Mesendoderm (in vitro differentiated cells): ENCODE results near the gene MAN2B2.

Experiments used
- DNase-seq: peaks from one replicate; pipeline ENCODE4 v3.0.0; 2013
- H2AK5ac ChIP-seq: 2 replicates; pipeline ENCODE4 v1.6.1; 2013; ENCODE audit warnings: low read length, inconsistent platforms
- H2BK120ac ChIP-seq: 2 replicates; pipeline ENCODE4 v1.6.1; 2013; ENCODE audit warnings: low read depth, mild to moderate bottlenecking, low read length, moderate library complexity, mixed read lengths
- H2BK15ac ChIP-seq: replicated peaks from 2 replicates; pipeline ENCODE4 v1.6.1; 2013; ENCODE audit warnings: low read depth, mild to moderate bottlenecking, moderate library complexity
- H2BK5ac ChIP-seq: 2 replicates; pipeline ENCODE4 v1.6.1; 2013; ENCODE audit warnings: low read length, inconsistent platforms
- H3K18ac ChIP-seq: 2 replicates; pipeline ENCODE4 v1.6.1; 2013; ENCODE audit warnings: mild to moderate bottlenecking, low read length, mixed read lengths
- H3K23ac ChIP-seq: one replicate; pipeline ENCODE4 v1.6.1; 2013; ENCODE audit warnings: low read length
- H3K27ac ChIP-seq: 2 replicates; pipeline ENCODE4 v1.5.1; 2013; ENCODE audit warnings: low read depth, mild to moderate bottlenecking, inconsistent platforms, low read length, moderate library complexity
- H3K27me3 ChIP-seq: 2 replicates; pipeline ENCODE4 v1.6.1; 2013; ENCODE audit warnings: low read length, control low read depth, mild to moderate bottlenecking, inconsistent platforms; ENCODE audit not compliant: insufficient read depth, poor library complexity
- H3K36me3 ChIP-seq: 2 replicates; pipeline ENCODE4 v1.6.1; 2013; ENCODE audit warnings: low read length, inconsistent platforms; ENCODE audit not compliant: control insufficient read depth, insufficient read depth
- H3K4ac ChIP-seq: one replicate; pipeline ENCODE4 v1.6.1; 2013; ENCODE audit warnings: low read depth, mild to moderate bottlenecking, low read length, moderate library complexity
- H3K4me1 ChIP-seq: 2 replicates; pipeline ENCODE4 v1.6.1; 2013; ENCODE audit warnings: low read depth, low read length, inconsistent platforms; ENCODE audit not compliant: control insufficient read depth
- H3K4me2 ChIP-seq: 2 replicates; pipeline ENCODE4 v1.6.1; 2013; ENCODE audit warnings: low read length
- H3K4me3 ChIP-seq: 2 replicates; pipeline ENCODE4 v1.5.1; 2013; ENCODE audit warnings: mild to moderate bottlenecking, low read length
- H3K56ac ChIP-seq: one replicate; pipeline ENCODE4 v1.6.1; 2013; ENCODE audit warnings: low read length
- H3K79me1 ChIP-seq: 2 replicates; pipeline ENCODE4 v1.6.1; 2013; ENCODE audit warnings: low read length, inconsistent platforms
- H3K79me2 ChIP-seq: 2 replicates; pipeline ENCODE4 v1.6.1; 2013; ENCODE audit warnings: mild to moderate bottlenecking, low read length; ENCODE audit not compliant: control insufficient read depth, insufficient read depth
- H3K9ac ChIP-seq: 2 replicates; pipeline ENCODE4 v1.6.1; 2013; ENCODE audit warnings: low read length, inconsistent platforms
- H4K5ac ChIP-seq: one replicate; pipeline ENCODE4 v1.6.1; 2013; ENCODE audit warnings: low read length
- H4K8ac ChIP-seq: one replicate; pipeline ENCODE4 v1.6.1; 2013; ENCODE audit warnings: low read depth, mild to moderate bottlenecking, control low read depth, low read length, moderate library complexity
- WGBS: extraction: QIAGEN DNeasy Blood & Tissue Kit; methylation state at CpG from one replicate; pipeline ENCODE4 v1.1.7; 2013; ENCODE audit warnings: low lambda C conversion rate, missing lambda C conversion rate; ENCODE audit not compliant: insufficient coverage; ENCODE audit errors: extremely low coverage; 5-methylcytosine and 5-hydroxymethylcytosine counted together

MAN2B2 gene

GRCh38 chr4:6620891-6621555 lies 46.0 kb downstream of the MAN2B2 start:
- Histone ChIP-seq H3K23ac (no peak overlapping the region), H3K4me3 (no peak overlapping the region), H2BK15ac (no peak overlapping the region), H3K4me1 (no peaks in the 10 kb centered on the region), H3K27me3 (no peaks in the 10 kb centered on the region), H4K8ac (no peak overlapping the region), H3K36me3 (no peaks in the 10 kb centered on the region), H3K4ac (no peak overlapping the region), H2BK5ac (no peak overlapping the region), H3K27ac (no peak overlapping the region), H3K4me2 (no peak overlapping the region), H2BK120ac (no peak overlapping the region), H2AK5ac (no peak overlapping the region), H3K79me1 (no peaks in the 10 kb centered on the region), H3K79me2 (no peaks in the 10 kb centered on the region), H3K18ac (no peak overlapping the region), H3K56ac (no peak overlapping the region), H3K9ac (no peak overlapping the region), H4K5ac (no peak overlapping the region)
- DNase-seq = peak; percentile 7
- WGBS = no CpG with 5 or more reads among the region's 10 CpGs

- WGBS = no CpG with 5 or more reads among the region's 13 CpGs
Measured at GRCh38 chr4:6621556-6621927, 46.6 kb downstream of the MAN2B2 start.

GRCh38 chr4:6622744-6623143 lies 47.8 kb downstream of the MAN2B2 start:
- Histone ChIP-seq H3K27me3 (no peaks in the 10 kb centered on the region), H2AK5ac (no peak overlapping the region), H3K56ac (no peak overlapping the region), H4K8ac (no peak overlapping the region), H3K4me3 (no peak overlapping the region), H2BK5ac (no peak overlapping the region), H3K79me2 (no peaks in the 10 kb centered on the region), H3K9ac (no peak overlapping the region), H3K4me2 (no peak overlapping the region), H3K36me3 (no peaks in the 10 kb centered on the region), H3K79me1 (no peaks in the 10 kb centered on the region), H3K23ac (no peak overlapping the region), H4K5ac (no peak overlapping the region), H3K18ac (no peak overlapping the region), H2BK120ac (no peak overlapping the region), H2BK15ac (no peak overlapping the region), H3K4me1 (no peaks in the 10 kb centered on the region), H3K4ac (no peak overlapping the region), H3K27ac (no peak overlapping the region)
- no peak for DNase-seq
- WGBS = no CpG with 5 or more reads among the region's 2 CpGs

More at GRCh38 chr4:6621556-6621927, 46.6 kb downstream of the MAN2B2 start:
- no peaks in the 10 kb centered on the region for H3K36me3 ChIP-seq
- H3K23ac ChIP-seq = no peak overlapping the region
- no peak overlapping the region for H4K8ac ChIP-seq
- H3K4ac ChIP-seq = no peak overlapping the region
- no peak overlapping the region for H2BK120ac ChIP-seq
- no peak overlapping the region for H3K4me2 ChIP-seq
- no peak overlapping the region for H3K18ac ChIP-seq
- H3K27me3 ChIP-seq = no peaks in the 10 kb centered on the region
- no peaks in the 10 kb centered on the region for H3K79me2 ChIP-seq
- H3K27ac ChIP-seq = no peak overlapping the region
- DNase-seq = no peak
- no peak overlapping the region for H2BK5ac ChIP-seq
- H2BK15ac ChIP-seq = no peak overlapping the region
- H2AK5ac ChIP-seq = no peak overlapping the region
- no peak overlapping the region for H3K4me3 ChIP-seq
- no peak overlapping the region for H3K9ac ChIP-seq
- H3K79me1 ChIP-seq = no peaks in the 10 kb centered on the region
- H3K56ac ChIP-seq = no peak overlapping the region
- H3K4me1 ChIP-seq = no peaks in the 10 kb centered on the region
- H4K5ac ChIP-seq = no peak overlapping the region

- no peak overlapping the region for H3K4ac ChIP-seq
- no peak overlapping the region for H3K4me3 ChIP-seq
- H3K27me3 ChIP-seq = no peaks in the 10 kb centered on the region
- H2BK5ac ChIP-seq = no peak overlapping the region
- no peak overlapping the region for H3K4me2 ChIP-seq
- no peaks in the 10 kb centered on the region for H3K79me2 ChIP-seq
- H4K8ac ChIP-seq = no peak overlapping the region
- no peak overlapping the region for H2BK15ac ChIP-seq
- no peaks in the 10 kb centered on the region for H3K79me1 ChIP-seq
- no peak overlapping the region for H4K5ac ChIP-seq
- no peak overlapping the region for H3K9ac ChIP-seq
- WGBS = no CpG with 5 or more reads among the region's 9 CpGs
- no peak overlapping the region for H3K27ac ChIP-seq
- no peaks in the 10 kb centered on the region for H3K36me3 ChIP-seq
- no peak for DNase-seq
- no peak overlapping the region for H2AK5ac ChIP-seq
- no peak overlapping the region for H2BK120ac ChIP-seq
- H3K23ac ChIP-seq = no peak overlapping the region
- H3K18ac ChIP-seq = no peak overlapping the region
- H3K4me1 ChIP-seq = no peaks in the 10 kb centered on the region
- no peak overlapping the region for H3K56ac ChIP-seq
Measured at GRCh38 chr4:6625256-6625655, 50.3 kb downstream of the MAN2B2 start.

GRCh38 chr4:6626066-6626465 lies 51.1 kb downstream of the MAN2B2 start:
- H3K4me3 ChIP-seq = no peak overlapping the region
- H3K79me1 ChIP-seq = no peaks in the 10 kb centered on the region
- no CpG with 5 or more reads among the region's 11 CpGs for WGBS
- no peak overlapping the region for H2BK15ac ChIP-seq
- no peak overlapping the region for H4K8ac ChIP-seq
- H3K79me2 ChIP-seq = no peaks in the 10 kb centered on the region
- H3K4ac ChIP-seq = no peak overlapping the region
- H3K36me3 ChIP-seq = no peaks in the 10 kb centered on the region
- H3K4me2 ChIP-seq = no peak overlapping the region
- H4K5ac ChIP-seq = no peak overlapping the region
- H3K4me1 ChIP-seq = no peaks in the 10 kb centered on the region
- H2BK5ac ChIP-seq = no peak overlapping the region
- H3K56ac ChIP-seq = no peak overlapping the region
- no peak for DNase-seq
- no peak overlapping the region for H2BK120ac ChIP-seq
- H3K18ac ChIP-seq = no peak overlapping the region
- H3K27me3 ChIP-seq = no peaks in the 10 kb centered on the region
- no peak overlapping the region for H3K23ac ChIP-seq
- H3K27ac ChIP-seq = no peak overlapping the region
- no peak overlapping the region for H3K9ac ChIP-seq
- H2AK5ac ChIP-seq = no peak overlapping the region

- Histone ChIP-seq H2BK15ac (no peak overlapping the region), H3K27ac (no peak overlapping the region), H3K4me2 (no peak overlapping the region), H3K36me3 (no peaks in the 10 kb centered on the region), H4K5ac (no peak overlapping the region), H4K8ac (no peak overlapping the region), H3K56ac (no peak overlapping the region), H3K9ac (no peak overlapping the region), H3K4ac (no peak overlapping the region), H3K23ac (no peak overlapping the region), H3K4me3 (no peak overlapping the region), H3K79me1 (no peaks in the 10 kb centered on the region), H2BK120ac (no peak overlapping the region), H3K79me2 (no peaks in the 10 kb centered on the region), H3K4me1 (no peaks in the 10 kb centered on the region), H2BK5ac (no peak overlapping the region), H2AK5ac (no peak overlapping the region), H3K18ac (no peak overlapping the region), H3K27me3 (no peaks in the 10 kb centered on the region)
- DNase-seq = no peak
- no CpG with 5 or more reads among the region's 3 CpGs for WGBS
Measured at GRCh38 chr4:6627832-6628231, 52.8 kb downstream of the MAN2B2 start.
